Loucy (cell line): ENCODE results near the gene TEX2.

Experiments
- H2AFZ ChIP-seq: fragments of 200-600 bp; sonication (generic); 2 replicates; pipeline ENCODE4 v1.6.0; 2016; ENCODE audit warnings: antibody characterized with exemption, mild to moderate bottlenecking, low read length, moderate library complexity
- H3F3A ChIP-seq: fragments of 200-600 bp; 2 replicates; pipeline ENCODE4 v1.6.0; 2016; ENCODE audit warnings: antibody characterized with exemption, low read depth, mild to moderate bottlenecking
- H3K27me3 ChIP-seq: fragments of 200-600 bp; sonication (generic); 2 replicates; pipeline ENCODE4 v1.6.1; 2014; ENCODE audit warnings: low read length, mild to moderate bottlenecking; ENCODE audit not compliant: insufficient read depth, poor library complexity, severe bottlenecking
- H3K36me3 ChIP-seq: fragments of 200-600 bp; sonication (generic); 2 replicates; pipeline ENCODE4 v1.6.1; 2016; ENCODE audit warnings: low read length; ENCODE audit not compliant: insufficient read depth
- H3K4me1 ChIP-seq: fragments of 200-600 bp; sonication (generic); 2 replicates; pipeline ENCODE4 v1.5.1; 2014; ENCODE audit warnings: low read length, mild to moderate bottlenecking; ENCODE audit not compliant: insufficient read depth, poor library complexity, severe bottlenecking
- H3K4me2 ChIP-seq: fragments of 200-600 bp; sonication (generic); 2 replicates; pipeline ENCODE4 v1.6.0; 2014; ENCODE audit warnings: antibody characterized with exemption, low read length, low read depth, mild to moderate bottlenecking; ENCODE audit not compliant: poor library complexity, severe bottlenecking
- H3K4me3 ChIP-seq: fragments of 200-600 bp; sonication (generic); 2 replicates; pipeline ENCODE4 v1.5.1; 2014; ENCODE audit warnings: low read length, mild to moderate bottlenecking, mixed read lengths; ENCODE audit not compliant: poor library complexity, severe bottlenecking
- H3K79me2 ChIP-seq: fragments of 200-600 bp; sonication (generic); 2 replicates; pipeline ENCODE4 v1.6.1; 2014; ENCODE audit warnings: low read length; ENCODE audit not compliant: insufficient read depth
- H3K9ac ChIP-seq: fragments of 200-600 bp; sonication (generic); 2 replicates; pipeline ENCODE4 v1.6.0; 2014; ENCODE audit warnings: mild to moderate bottlenecking, low read depth, low read length, moderate library complexity; ENCODE audit not compliant: poor library complexity, severe bottlenecking
- H3K9me2 ChIP-seq: fragments of 200-600 bp; sonication (generic); replicated peaks from 2 replicates; pipeline ENCODE4 v1.6.1; 2016; ENCODE audit warnings: low read depth, low read length, mixed read lengths
- H3K9me3 ChIP-seq: fragments of 200-600 bp; sonication (generic); 2 replicates; pipeline ENCODE4 v1.6.1; 2014; ENCODE audit warnings: mild to moderate bottlenecking, antibody characterized with exemption, low read length, low read depth; ENCODE audit not compliant: insufficient read depth
- H4K20me1 ChIP-seq: fragments of 200-600 bp; sonication (generic); 2 replicates; pipeline ENCODE4 v1.6.0; 2014; ENCODE audit warnings: antibody characterized with exemption, low read length, mild to moderate bottlenecking; ENCODE audit not compliant: insufficient read depth, poor library complexity, severe bottlenecking
- CTCF ChIP-seq: fragments of 200-600 bp; sonication (generic); conservative IDR thresholded peaks from 2 replicates; pipeline ENCODE4 v1.5.1; 2014; ENCODE audit warnings: mild to moderate bottlenecking, antibody characterized with exemption, low read length
- EZH2phosphoT487 ChIP-seq: fragments of 200-600 bp; IDR thresholded peaks from 2 replicates; pipeline ENCODE4 v1.6.1; 2018; ENCODE audit warnings: antibody characterized with exemption, mild to moderate bottlenecking, moderate library complexity, borderline replicate concordance

TEX2 gene

GRCh38 chr17:64252831-64253230 lies 10.2 kb downstream of the TEX2 start:
- no peak overlapping the region for H3K9ac ChIP-seq
- H3K36me3 ChIP-seq = no peaks in the 10 kb centered on the region
- peaks cover 6% of the 10 kb centered on the region for H3K4me1 ChIP-seq
- H4K20me1 ChIP-seq = no peaks in the 10 kb centered on the region
- H3K4me3 ChIP-seq = no peak overlapping the region
- H3K9me3 ChIP-seq = no peaks in the 10 kb centered on the region
- no peaks in the 10 kb centered on the region for H3K9me2 ChIP-seq
- no peaks in the 10 kb centered on the region for H3F3A ChIP-seq
- H3K27me3 ChIP-seq = no peaks in the 10 kb centered on the region
- peaks cover 29% of the 10 kb centered on the region; the same call in 1 of the 2 replicates for H3K79me2 ChIP-seq
- TF ChIP-seq CTCF (no peak), EZH2phosphoT487 (no peak)
- H2AFZ ChIP-seq = no peak overlapping the region
- no peak overlapping the region for H3K4me2 ChIP-seq

GRCh38 chr17:64250233-64250835 lies 12.7 kb downstream of the TEX2 start:
- H2AFZ ChIP-seq = no peak overlapping the region
- H3K27me3 ChIP-seq = no peaks in the 10 kb centered on the region
- no peak overlapping the region for H3K9ac ChIP-seq
- no peaks in the 10 kb centered on the region for H3K9me3 ChIP-seq
- peaks cover 6% of the 10 kb centered on the region for H3K4me1 ChIP-seq
- H3K36me3 ChIP-seq = no peaks in the 10 kb centered on the region
- H3F3A ChIP-seq = no peaks in the 10 kb centered on the region
- no peak overlapping the region for H3K4me2 ChIP-seq
- peaks cover 20% of the 10 kb centered on the region; the same call in 1 of the 2 replicates for H3K79me2 ChIP-seq
- no peaks in the 10 kb centered on the region for H4K20me1 ChIP-seq
- H3K9me2 ChIP-seq = no peaks in the 10 kb centered on the region
- no peak overlapping the region for H3K4me3 ChIP-seq
- TF ChIP-seq EZH2phosphoT487 (no peak), CTCF (no peak)

- Histone ChIP-seq H4K20me1 (no peaks in the 10 kb centered on the region), H3K79me2 (peaks cover 28% of the 10 kb centered on the region)
These were observed 15.2 kb downstream of the TEX2 start for GRCh38 chr17:64247836-64248235.

More at GRCh38 chr17:64247836-64248235, 15.2 kb downstream of the TEX2 start:
- Histone ChIP-seq H3K4me1 (no peaks in the 10 kb centered on the region), H3K4me3 (no peak overlapping the region), H3K9me3 (no peaks in the 10 kb centered on the region), H3K9ac (no peak overlapping the region), H3K4me2 (no peak overlapping the region), H3K36me3 (no peaks in the 10 kb centered on the region), H3F3A (no peaks in the 10 kb centered on the region), H3K27me3 (no peaks in the 10 kb centered on the region), H3K9me2 (no peaks in the 10 kb centered on the region), H2AFZ (no peak overlapping the region)
- TF ChIP-seq EZH2phosphoT487 = no peak
- TF ChIP-seq CTCF = no peak
